SHP77 treated with DMSO at 0.1 percent for 48 hours (cell line): ENCODE measurements around the gene CNPY1.
"Not testable (repeated sequence)": the region's sequence is repeated elsewhere in the genome, so short reads cannot be mapped to it uniquely, and the experiment has no call there.

ENCODE experiments used
- DNase-seq: peaks from one replicate; lab custom pipeline; 2025; lab: John Stamatoyannopoulos, UW

Gene CNPY1

GRCh38 chr7:155546449-155546848 is at the start of gene CNPY1:
Gene CNPY1 (minus strand): TSS chr7:155546559. CDS start chr7:155545929, 630 bp downstream.
- not testable (repeated sequence) for DNase-seq

GRCh38 chr7:155594961-155595366 is 48.6 kb upstream of the CNPY1 start:
- no peak for DNase-seq

- DNase-seq: no peak
Observed at GRCh38 chr7:155594163-155594732, 47.9 kb upstream of the CNPY1 start.

GRCh38 chr7:155593461-155594162 is 47.3 kb upstream of the CNPY1 start:
- DNase-seq: no peak

GRCh38 chr7:155591055-155591775 is 44.9 kb upstream of the CNPY1 start:
- no peak for DNase-seq

- DNase-seq: peak; percentile 13
Observed at GRCh38 chr7:155590215-155591018, 44.1 kb upstream of the CNPY1 start.

- DNase-seq: no peak
Observed at GRCh38 chr7:155589001-155589980, 42.9 kb upstream of the CNPY1 start.

- DNase-seq: no peak
Observed at GRCh38 chr7:155588468-155588998, 42.2 kb upstream of the CNPY1 start.

GRCh38 chr7:155587486-155587885 is 41.1 kb upstream of the CNPY1 start:
- no peak for DNase-seq

- no peak for DNase-seq
Observed at GRCh38 chr7:155586843-155587440, 40.6 kb upstream of the CNPY1 start.

GRCh38 chr7:155585951-155586350 is 39.6 kb upstream of the CNPY1 start:
- no peak for DNase-seq

GRCh38 chr7:155585532-155585895 is 39.2 kb upstream of the CNPY1 start:
- no peak for DNase-seq

GRCh38 chr7:155584763-155585531 is 38.6 kb upstream of the CNPY1 start:
- DNase-seq: no peak

GRCh38 chr7:155584261-155584660 is 37.9 kb upstream of the CNPY1 start:
- no peak for DNase-seq

- no peak for DNase-seq
Observed at GRCh38 chr7:155583636-155584035, 37.3 kb upstream of the CNPY1 start.

- DNase-seq: no peak
Observed at GRCh38 chr7:155581954-155582353, 35.6 kb upstream of the CNPY1 start.

GRCh38 chr7:155581107-155581830 is 34.9 kb upstream of the CNPY1 start:
- no peak for DNase-seq

- DNase-seq: no peak
Observed at GRCh38 chr7:155580367-155580766, 34.0 kb upstream of the CNPY1 start.

GRCh38 chr7:155579565-155579964 is 33.2 kb upstream of the CNPY1 start:
- DNase-seq: no peak
